OCI-LY7 (cell line): Measurements from ENCODE around the gene SMARCA2. TPM values are rescaled to one million over a fixed set of nuclear protein-coding genes. Genes with fewer than 3 reads are reported as not detected.

ENCODE experiments used
- BruUV-seq: library from RNA; stranded (reverse); fragments of 400-500 nt; replicated peaks from 2 replicates; lab custom pipeline; 2021; lab: Mats Ljungman, UMichigan
- CTCF ChIA-PET: fragments of 300-600 bp; sonication (Branson Sonifier 250); formaldehyde crosslinking; loops from one replicate; lab custom pipeline; 2022; ENCODE audit warnings: antibody characterized with exemption; ENCODE audit not compliant: unreplicated experiment; lab: Charles Lee
- POLR2A ChIA-PET: fragments of 300-600 bp; sonication (Branson Sonifier 250); formaldehyde crosslinking; loops from one replicate; lab custom pipeline; 2022; ENCODE audit warnings: antibody characterized with exemption; lab: Charles Lee
- DNase-seq: peaks from one replicate; pipeline ENCODE4 v3.0.0-alpha.2; 2015; ENCODE audit warnings: low spot score
- H2AFZ ChIP-seq: fragments of 200-600 bp; sonication (generic), shearing (Covaris generic); 2 replicates; pipeline ENCODE4 v1.6.1; 2014; ENCODE audit warnings: mild to moderate bottlenecking, antibody characterized with exemption, low read length, moderate library complexity
- H3K27ac ChIP-seq: fragments of 200-600 bp; sonication (generic); 2 replicates; pipeline ENCODE4 v1.5.1; 2014; ENCODE audit warnings: mixed run types, low read depth, mild to moderate bottlenecking, moderate library complexity, low read length, inconsistent platforms; ENCODE audit not compliant: poor library complexity, severe bottlenecking
- H3K36me3 ChIP-seq: fragments of 200-600 bp; sonication (generic); 2 replicates; pipeline ENCODE4 v1.6.1; 2014; ENCODE audit warnings: mild to moderate bottlenecking, antibody characterized with exemption, low read length, moderate library complexity, mixed read lengths; ENCODE audit not compliant: insufficient read depth
- H3K4me1 ChIP-seq: fragments of 200-600 bp; sonication (generic); 2 replicates; pipeline ENCODE4 v1.5.1; 2014; ENCODE audit warnings: mild to moderate bottlenecking, low read length; ENCODE audit not compliant: insufficient read depth, poor library complexity, severe bottlenecking
- H3K4me2 ChIP-seq: fragments of 200-600 bp; sonication (generic); 2 replicates; pipeline ENCODE4 v1.6.1; 2014; ENCODE audit warnings: mild to moderate bottlenecking, low read length
- H3K4me3 ChIP-seq: fragments of 200-600 bp; sonication (generic); 2 replicates; pipeline ENCODE4 v1.5.1; 2014; ENCODE audit warnings: mild to moderate bottlenecking, low read depth, low read length; ENCODE audit not compliant: poor library complexity, severe bottlenecking
- H3K79me2 ChIP-seq: fragments of 200-600 bp; sonication (generic); 2 replicates; pipeline ENCODE4 v1.6.1; 2016; ENCODE audit warnings: low read depth, mild to moderate bottlenecking, low read length, moderate library complexity, mixed read lengths; ENCODE audit not compliant: insufficient read depth
- H3K9me2 ChIP-seq: fragments of 200-600 bp; sonication (generic); 2 replicates; pipeline ENCODE4 v1.6.1; 2016; ENCODE audit warnings: mild to moderate bottlenecking, low read length, mixed read lengths; ENCODE audit not compliant: insufficient read depth
- H3K9me3 ChIP-seq: fragments of 200-600 bp; sonication (generic); 2 replicates; pipeline ENCODE4 v1.6.1; 2014; ENCODE audit warnings: mild to moderate bottlenecking, mixed run types, low read length, mixed read lengths
- H4K20me1 ChIP-seq: fragments of 200-600 bp; sonication (generic); 2 replicates; pipeline ENCODE4 v1.6.1; 2014; ENCODE audit warnings: mild to moderate bottlenecking, antibody characterized with exemption, low read length, moderate library complexity, mixed read lengths; ENCODE audit not compliant: insufficient read depth
- CTCF ChIP-seq: fragments of 200-600 bp; sonication (generic); conservative IDR thresholded peaks from 2 replicates; pipeline ENCODE4 v1.5.1; 2014; ENCODE audit warnings: mild to moderate bottlenecking, antibody characterized with exemption, low read length, moderate library complexity, mixed read lengths
- EZH2phosphoT487 ChIP-seq: fragments of 200-600 bp; sonication (generic); IDR thresholded peaks from 2 replicates; pipeline ENCODE4 v1.6.1; 2018; ENCODE audit warnings: low read depth, borderline replicate concordance, mild to moderate bottlenecking, mixed run types, antibody characterized with exemption, low read length, moderate library complexity, mixed read lengths
- intact Hi-C: fragments of 100-400 bp; cut with micrococcal nuclease; formaldehyde crosslinking; loops from one replicate; pipeline ENCODE4 v1.10.0; 2022; ENCODE audit not compliant: unreplicated experiment
- total RNA-seq, 2 experiments: library from RNA; depleted of rRNA in 1 of 2; stranded (reverse); fragments of >200 nt in 1 of 2; shearing (Covaris generic) in 1 of 2; gene quantifications; 2 replicates each; pipeline ENCODE4 v1.2.3, GENCODE V29; 2014 to 2022

The SMARCA2 gene
- total RNA-seq, 2 experiments from 2014 or later = 54.8 to 80.6 TPM

- H3K9me2 ChIP-seq = no peaks in the 10 kb centered on the region
- no peak for DNase-seq
- intact Hi-C loops = no loop called here
- H3K27ac ChIP-seq = no peak overlapping the region
- H3K79me2 ChIP-seq = no peaks in the 10 kb centered on the region
- POLR2A ChIA-PET = interaction anchor here (0.5 kb wide), 1 partner anchor 401 kb away, joined by 3 read pairs; no protein-coding TSS in a partner anchor
- H3K4me1 ChIP-seq = no peaks in the 10 kb centered on the region
- no peak overlapping the region for H2AFZ ChIP-seq
- H4K20me1 ChIP-seq = no peaks in the 10 kb centered on the region
- BruUV-seq = no TSS peak
- H3K9me3 ChIP-seq = no peaks in the 10 kb centered on the region
- CTCF ChIA-PET = no interaction called here
- TF ChIP-seq EZH2phosphoT487 (no peak), CTCF (no peak)
- no peak overlapping the region for H3K4me3 ChIP-seq
- no peak overlapping the region for H3K4me2 ChIP-seq
- H3K36me3 ChIP-seq = peaks cover 30% of the 10 kb centered on the region
Observed at GRCh38 chr9:2195211-2195610, 180.1 kb downstream of the SMARCA2 start.

GRCh38 chr9:2196757-2197156 lies 181.6 kb downstream of the SMARCA2 start:
- no peaks in the 10 kb centered on the region for H3K4me1 ChIP-seq
- DNase-seq = no peak
- ChIA-PET CTCF (no interaction called here), POLR2A (no interaction called here)
- no peaks in the 10 kb centered on the region for H3K9me3 ChIP-seq
- H3K9me2 ChIP-seq = no peaks in the 10 kb centered on the region
- no peak overlapping the region for H3K4me2 ChIP-seq
- intact Hi-C loops = no loop called here
- H3K36me3 ChIP-seq = peaks cover 18% of the 10 kb centered on the region
- H4K20me1 ChIP-seq = no peaks in the 10 kb centered on the region
- H3K4me3 ChIP-seq = no peak overlapping the region
- no peak overlapping the region for H2AFZ ChIP-seq
- no TSS peak for BruUV-seq
- TF ChIP-seq EZH2phosphoT487 (no peak), CTCF (no peak)
- no peak overlapping the region for H3K27ac ChIP-seq
- H3K79me2 ChIP-seq = no peaks in the 10 kb centered on the region

- CTCF ChIA-PET = no interaction called here
- H3K4me1 ChIP-seq = no peaks in the 10 kb centered on the region
Observed at GRCh38 chr9:2198956-2199635, 183.9 kb downstream of the SMARCA2 start.

More at GRCh38 chr9:2198956-2199635, 183.9 kb downstream of the SMARCA2 start:
- no peaks in the 10 kb centered on the region for H3K79me2 ChIP-seq
- no peak overlapping the region for H3K4me2 ChIP-seq
- TF ChIP-seq CTCF (no peak), EZH2phosphoT487 (no peak)
- H3K4me3 ChIP-seq = no peak overlapping the region
- no peak overlapping the region for H3K27ac ChIP-seq
- no peak overlapping the region for H2AFZ ChIP-seq
- POLR2A ChIA-PET = no interaction called here
- H3K9me3 ChIP-seq = no peaks in the 10 kb centered on the region
- H3K9me2 ChIP-seq = no peaks in the 10 kb centered on the region
- BruUV-seq = no TSS peak
- intact Hi-C loops = no loop called here
- no peaks in the 10 kb centered on the region for H4K20me1 ChIP-seq
- no peaks in the 10 kb centered on the region for H3K36me3 ChIP-seq
- DNase-seq = no peak
